Stimulated activated memory B cell treated with anti-CD40 and anti-IgM and Interleukin-4, amounts not matched to agents 10 μg/mL and 1 μg/mL and 100 μg/mL, for 72 hours (primary cell): ENCODE results near the gene CHTF18.
"Not testable (repeated sequence)": the region's sequence is repeated elsewhere in the genome, so short reads cannot be mapped to it uniquely, and the experiment has no call there.

Source experiments
- ATAC-seq: fragments of 150-1000 bp; cut with Tn5 transposase; 2 replicates; pipeline ENCODE4 v1.10.0; 2021
- H3K27ac Mint-ChIP-seq: one replicate; pipeline ENCODE4 v1.8.0; 2022; ENCODE audit warnings: mild to moderate bottlenecking, mixed read lengths
- H3K27me3 Mint-ChIP-seq: one replicate; pipeline ENCODE4 v1.8.0; 2022; ENCODE audit warnings: mixed read lengths
- H3K36me3 Mint-ChIP-seq: one replicate; pipeline ENCODE4 v1.8.0; 2022; ENCODE audit warnings: mixed read lengths
- H3K4me1 Mint-ChIP-seq: one replicate; pipeline ENCODE4 v1.8.0; 2022; ENCODE audit warnings: mixed read lengths
- H3K4me3 Mint-ChIP-seq: one replicate; pipeline ENCODE4 v1.8.0; 2022; ENCODE audit warnings: mild to moderate bottlenecking, moderate library complexity, mixed read lengths
- H3K9me3 Mint-ChIP-seq: one replicate; pipeline ENCODE4 v1.8.0; 2022; ENCODE audit warnings: mixed read lengths

The CHTF18 gene

GRCh38 chr16:766008-766819 lies 22.2 kb upstream of the CHTF18 start:
- H3K27ac Mint-ChIP-seq = no peak overlapping the region
- H3K9me3 Mint-ChIP-seq = no peaks in the 10 kb centered on the region
- H3K36me3 Mint-ChIP-seq = no peaks in the 10 kb centered on the region
- no peak overlapping the region for H3K4me3 Mint-ChIP-seq
- H3K27me3 Mint-ChIP-seq = peaks cover 46% of the 10 kb centered on the region
- H3K4me1 Mint-ChIP-seq = no peaks in the 10 kb centered on the region
- no peak for ATAC-seq

DNA sequence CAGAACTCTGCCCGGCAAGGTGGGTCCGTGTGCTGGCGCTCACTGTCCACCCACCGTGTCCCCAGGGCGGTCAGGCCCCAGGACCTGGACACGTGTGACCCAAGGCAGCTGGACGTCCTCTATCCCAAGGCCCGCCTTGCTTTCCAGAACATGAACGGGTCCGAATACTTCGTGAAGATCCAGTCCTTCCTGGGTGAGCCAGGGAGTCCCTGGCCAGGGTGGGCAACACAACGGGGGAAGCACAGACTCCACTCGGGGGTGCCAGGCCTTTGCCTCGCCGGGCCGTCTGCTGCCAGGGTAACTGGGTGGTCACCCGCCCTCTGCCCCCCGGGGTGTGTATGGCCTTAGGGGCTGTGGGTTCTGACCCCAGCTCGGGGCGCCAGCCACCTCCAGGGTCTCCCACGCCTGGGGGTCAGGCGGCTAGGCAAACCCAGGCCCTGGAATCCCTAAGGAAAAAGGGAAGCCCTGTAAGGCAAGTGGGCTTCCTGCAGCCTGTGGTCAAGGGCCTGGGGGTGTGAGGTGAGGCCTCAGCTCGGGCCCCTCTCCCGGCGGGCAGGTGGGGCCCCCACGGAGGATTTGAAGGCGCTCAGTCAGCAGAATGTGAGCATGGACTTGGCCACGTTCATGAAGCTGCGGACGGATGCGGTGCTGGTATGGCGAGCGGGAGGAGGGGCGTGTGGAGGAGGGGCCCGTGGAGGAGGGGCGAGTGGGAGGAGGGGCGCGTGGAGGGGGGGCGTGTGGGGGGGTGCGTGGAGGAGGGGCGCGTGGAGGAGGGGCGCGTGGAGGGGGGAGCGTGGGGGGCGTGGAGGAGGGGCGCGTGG lies 21.4 kb upstream of the CHTF18 start:
- no peaks in the 10 kb centered on the region for H3K36me3 Mint-ChIP-seq
- H3K27ac Mint-ChIP-seq = no peak overlapping the region
- no peak for ATAC-seq
- H3K27me3 Mint-ChIP-seq = peaks cover 38% of the 10 kb centered on the region
- no peak overlapping the region for H3K4me3 Mint-ChIP-seq
- H3K4me1 Mint-ChIP-seq = no peaks in the 10 kb centered on the region
- H3K9me3 Mint-ChIP-seq = no peaks in the 10 kb centered on the region

GRCh38 chr16:767743-768235 lies 20.6 kb upstream of the CHTF18 start:
- no peak overlapping the region for H3K4me3 Mint-ChIP-seq
- no peaks in the 10 kb centered on the region for H3K9me3 Mint-ChIP-seq
- H3K4me1 Mint-ChIP-seq = no peaks in the 10 kb centered on the region
- no peaks in the 10 kb centered on the region for H3K36me3 Mint-ChIP-seq
- peak; percentile 56 for ATAC-seq
- H3K27ac Mint-ChIP-seq = no peak overlapping the region
- peaks cover 30% of the 10 kb centered on the region for H3K27me3 Mint-ChIP-seq

GRCh38 chr16:768428-768827 lies 20.0 kb upstream of the CHTF18 start:
- no peaks in the 10 kb centered on the region for H3K4me1 Mint-ChIP-seq
- no peak overlapping the region for H3K27ac Mint-ChIP-seq
- no peaks in the 10 kb centered on the region for H3K36me3 Mint-ChIP-seq
- H3K9me3 Mint-ChIP-seq = no peaks in the 10 kb centered on the region
- no peak overlapping the region for H3K4me3 Mint-ChIP-seq
- peaks cover 24% of the 10 kb centered on the region for H3K27me3 Mint-ChIP-seq
- no peak for ATAC-seq

DNA sequence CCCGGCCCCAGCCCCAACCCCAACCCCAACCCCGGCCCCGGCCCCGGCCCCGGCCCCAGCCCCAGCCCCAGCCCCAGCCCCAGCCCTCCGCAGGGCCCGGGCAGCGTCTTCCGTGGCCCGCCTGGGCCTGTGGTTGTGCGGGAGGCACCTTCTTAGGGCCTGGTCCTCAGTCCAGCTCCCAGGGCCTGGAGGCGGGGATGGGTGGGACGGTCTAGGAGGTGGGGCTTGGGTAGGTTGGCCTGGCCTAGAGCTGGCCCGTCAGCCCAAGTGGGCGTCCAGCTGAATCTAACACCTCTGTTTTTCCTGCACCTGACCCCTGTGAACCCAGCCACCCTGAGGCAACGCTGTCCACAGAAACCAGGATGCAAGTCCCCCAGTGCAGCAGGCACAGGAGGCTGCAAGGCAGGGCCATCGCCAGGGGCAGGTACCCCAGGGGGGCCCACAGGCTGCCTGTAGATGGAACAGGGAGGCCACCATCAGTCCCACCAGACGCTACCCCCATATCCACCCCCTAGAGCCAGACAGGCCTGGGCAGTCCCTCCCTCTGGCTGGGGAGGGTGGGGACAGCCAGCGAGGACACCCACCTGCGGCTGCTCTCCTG lies 19.1 kb upstream of the CHTF18 start:
- H3K27ac Mint-ChIP-seq = no peak overlapping the region
- no peaks in the 10 kb centered on the region for H3K4me1 Mint-ChIP-seq
- ATAC-seq = no peak
- H3K36me3 Mint-ChIP-seq = no peaks in the 10 kb centered on the region
- H3K27me3 Mint-ChIP-seq = peaks cover 15% of the 10 kb centered on the region
- H3K4me3 Mint-ChIP-seq = no peak overlapping the region
- H3K9me3 Mint-ChIP-seq = no peaks in the 10 kb centered on the region

DNA sequence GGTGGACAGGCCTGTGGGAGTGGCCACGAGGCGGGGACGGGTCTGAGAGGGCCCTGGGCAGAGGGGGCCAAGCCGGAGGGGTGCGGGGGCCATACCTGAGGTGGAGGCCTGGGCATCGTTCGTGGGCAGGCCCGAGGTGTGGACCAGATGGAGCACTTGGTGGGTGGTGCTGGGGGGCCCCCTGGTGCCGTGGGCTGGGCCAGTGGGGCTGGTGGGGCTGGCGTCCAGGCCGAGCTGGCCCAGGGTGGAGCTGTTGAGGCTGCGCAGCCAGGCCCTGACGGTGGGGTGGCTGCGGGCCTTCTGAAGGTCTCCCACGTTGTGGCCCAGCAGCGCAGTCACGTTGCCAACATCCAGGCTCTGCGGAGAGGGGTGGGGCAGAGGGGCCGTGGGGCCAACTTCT lies 18.5 kb upstream of the CHTF18 start:
- no peak for ATAC-seq
- Mint-ChIP-seq H3K27ac (no peak overlapping the region), H3K4me3 (no peak overlapping the region), H3K4me1 (no peaks in the 10 kb centered on the region), H3K9me3 (no peaks in the 10 kb centered on the region), H3K36me3 (no peaks in the 10 kb centered on the region), H3K27me3 (peaks cover 15% of the 10 kb centered on the region)

DNA sequence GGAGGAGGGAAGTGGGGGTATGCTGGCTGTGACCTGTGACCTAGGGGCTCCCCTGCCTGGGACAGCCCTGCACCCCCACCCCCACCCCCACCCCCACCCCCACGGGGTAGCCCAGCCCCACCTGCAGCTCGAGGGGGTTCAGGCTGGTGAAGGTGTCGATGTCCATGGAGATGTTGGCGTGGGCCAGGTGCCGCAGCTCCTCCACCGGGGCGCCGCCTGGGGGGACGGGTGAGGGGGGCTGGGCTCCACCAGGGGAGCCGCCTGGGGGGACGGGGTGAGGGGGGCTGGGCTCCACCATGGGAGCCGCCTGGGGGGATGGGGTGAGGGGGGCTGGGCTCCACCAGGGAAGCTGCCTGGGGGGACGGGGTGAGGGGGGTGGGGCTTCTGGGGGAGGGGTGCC lies 18.0 kb upstream of the CHTF18 start:
- no peaks in the 10 kb centered on the region for H3K9me3 Mint-ChIP-seq
- no peaks in the 10 kb centered on the region for H3K36me3 Mint-ChIP-seq
- ATAC-seq = peak; percentile 11
- no peak overlapping the region for H3K4me3 Mint-ChIP-seq
- peaks cover 15% of the 10 kb centered on the region for H3K27me3 Mint-ChIP-seq
- no peaks in the 10 kb centered on the region for H3K4me1 Mint-ChIP-seq
- H3K27ac Mint-ChIP-seq = no peak overlapping the region

DNA sequence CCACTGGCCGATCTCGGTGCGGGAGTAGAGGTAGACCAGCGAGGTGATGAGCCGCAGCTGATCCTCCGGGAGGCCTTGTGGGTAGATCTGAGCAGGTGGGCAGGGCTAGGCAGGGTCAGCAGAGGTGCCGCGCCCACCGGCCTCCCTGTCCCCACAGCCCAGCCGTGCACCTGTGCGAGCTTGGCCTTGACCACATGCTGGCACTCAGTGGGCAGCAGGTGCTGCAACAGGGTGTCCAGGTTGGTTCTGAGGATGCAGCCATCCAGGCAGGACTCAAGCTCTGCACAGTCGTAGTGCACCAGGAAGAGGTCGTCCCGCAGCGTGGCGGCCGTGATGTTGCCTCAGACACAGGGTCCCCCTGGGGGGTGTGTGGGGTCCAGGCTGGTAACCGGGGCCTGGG lies 15.5 kb upstream of the CHTF18 start:
- Mint-ChIP-seq H3K27ac (no peak overlapping the region), H3K36me3 (no peaks in the 10 kb centered on the region), H3K27me3 (no peaks in the 10 kb centered on the region), H3K4me3 (no peak overlapping the region), H3K4me1 (no peaks in the 10 kb centered on the region), H3K9me3 (no peaks in the 10 kb centered on the region)
- ATAC-seq = no peak

DNA sequence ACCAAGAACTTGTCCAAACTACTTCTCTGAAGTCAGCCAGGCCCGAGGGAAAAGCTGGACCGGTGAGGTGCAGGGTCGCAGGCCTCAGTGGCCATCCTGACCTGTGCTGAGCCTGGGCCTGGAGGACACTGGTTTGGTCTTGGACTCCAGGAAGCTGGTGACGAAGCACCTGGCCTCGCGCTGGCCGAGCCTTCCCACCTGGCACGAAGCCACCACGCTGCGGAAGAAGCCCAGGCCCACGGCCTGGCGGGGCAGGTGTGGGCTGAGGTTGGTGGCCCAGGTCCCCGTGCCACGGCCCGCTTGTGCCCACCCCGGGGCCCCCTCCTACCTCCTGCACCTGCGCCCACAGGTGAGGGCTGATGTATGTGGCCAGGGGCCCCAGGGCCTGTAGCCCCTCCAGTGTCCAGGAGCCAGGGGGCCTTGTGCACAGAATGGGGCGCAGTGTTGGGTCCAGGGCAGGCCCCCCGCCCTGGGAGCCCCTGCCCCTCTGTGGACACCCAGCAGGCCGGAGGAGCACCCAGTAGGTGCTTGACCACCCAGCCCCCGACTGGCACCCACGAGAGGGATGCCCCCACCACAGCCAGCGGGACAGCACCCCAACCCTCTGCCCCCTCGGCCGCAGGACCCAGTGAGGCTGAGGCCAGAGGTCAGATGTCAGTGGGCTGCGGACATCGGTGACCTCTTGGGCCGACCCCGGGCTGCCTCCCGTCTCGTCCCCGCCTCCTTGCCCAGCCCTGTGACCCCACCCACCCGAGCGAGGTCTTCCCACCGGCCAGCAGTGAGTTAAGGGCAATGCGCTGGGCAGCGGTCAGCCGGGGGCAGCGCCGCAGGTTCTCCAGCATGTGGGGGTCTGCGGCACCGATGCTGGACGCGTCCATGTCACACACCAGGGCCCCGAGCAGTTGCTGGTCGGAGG lies 14.1 kb upstream of the CHTF18 start:
- Mint-ChIP-seq H3K9me3 (no peaks in the 10 kb centered on the region), H3K4me1 (no peaks in the 10 kb centered on the region), H3K4me3 (no peak overlapping the region), H3K27ac (no peak overlapping the region), H3K36me3 (no peaks in the 10 kb centered on the region), H3K27me3 (no peaks in the 10 kb centered on the region)
- no peak for ATAC-seq

DNA sequence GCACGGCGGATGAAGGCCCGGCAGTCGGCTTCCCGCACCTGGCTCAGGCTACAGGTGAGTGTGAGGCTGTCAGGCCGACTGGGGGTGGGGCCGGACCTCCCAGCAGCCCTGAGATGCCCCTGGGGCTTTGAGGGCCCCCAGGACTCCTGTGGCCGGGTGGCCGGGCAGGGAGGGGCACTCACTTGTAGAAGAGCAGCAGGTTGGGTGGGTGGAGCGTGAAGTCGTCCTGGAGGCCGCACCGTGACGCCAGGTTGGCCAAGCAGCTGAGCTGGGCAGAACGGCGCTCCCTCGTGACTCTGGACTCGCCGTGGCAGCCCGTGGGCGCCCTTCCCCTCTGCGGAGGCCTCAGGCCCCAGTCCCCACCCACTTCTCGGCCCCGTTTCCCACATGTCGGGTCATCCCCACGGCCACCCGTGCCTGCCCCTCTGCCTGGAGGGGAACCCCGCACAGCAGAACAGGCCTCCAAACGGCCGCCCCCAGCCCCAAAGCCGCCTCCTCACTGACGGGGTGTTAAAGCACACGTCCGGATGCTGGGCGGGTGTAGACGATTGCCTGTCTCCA lies 13.1 kb upstream of the CHTF18 start:
- Mint-ChIP-seq H3K9me3 (no peaks in the 10 kb centered on the region), H3K4me3 (no peak overlapping the region), H3K27me3 (peaks cover 5% of the 10 kb centered on the region), H3K36me3 (no peaks in the 10 kb centered on the region), H3K4me1 (no peaks in the 10 kb centered on the region), H3K27ac (no peak overlapping the region)
- no peak for ATAC-seq

DNA sequence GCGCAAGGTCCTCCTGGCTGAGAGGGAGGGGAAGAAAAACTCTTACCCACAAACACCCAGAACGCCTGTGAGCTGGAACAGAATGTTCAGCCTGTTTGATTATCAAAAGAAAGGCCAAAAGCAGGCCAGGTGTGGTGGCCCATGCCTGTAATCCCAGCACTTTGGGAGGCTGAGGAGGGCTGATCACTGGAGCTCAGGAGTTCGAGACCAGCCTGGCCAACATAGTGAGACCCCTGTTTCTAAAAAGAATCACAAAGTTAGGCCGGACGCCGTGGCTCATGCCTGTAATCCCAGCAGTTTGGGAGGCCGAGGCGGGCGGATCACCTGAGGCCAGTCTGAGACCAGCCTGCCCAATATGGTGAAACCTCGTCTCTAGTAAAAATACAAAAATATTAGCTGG lies 12.1 kb upstream of the CHTF18 start:
- H3K9me3 Mint-ChIP-seq, H3K4me1 Mint-ChIP-seq, H3K36me3 Mint-ChIP-seq, H3K4me3 Mint-ChIP-seq, H3K27ac Mint-ChIP-seq, ATAC-seq: not testable (repeated sequence)
- H3K27me3 Mint-ChIP-seq = peaks cover 14% of the 10 kb centered on the region

DNA sequence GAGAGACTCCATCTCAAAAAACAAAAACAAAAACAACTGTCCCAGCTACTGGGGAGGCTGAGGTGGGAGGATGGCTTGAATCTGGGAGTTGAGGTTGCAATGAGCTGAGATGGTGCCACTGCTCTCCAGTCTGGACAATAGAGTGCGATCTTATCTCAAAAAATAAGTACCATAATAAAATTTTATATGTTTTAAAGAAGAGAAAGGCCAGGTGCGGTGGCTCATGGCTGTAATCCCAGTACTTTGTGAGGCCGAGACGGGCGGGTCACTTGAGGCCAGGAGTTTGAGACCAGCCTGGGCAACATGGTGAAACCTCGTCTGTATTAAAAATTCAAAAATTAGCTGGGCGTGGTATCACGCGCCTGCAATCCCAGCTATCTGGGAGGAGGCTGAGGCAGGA lies 11.6 kb upstream of the CHTF18 start:
- no peaks in the 10 kb centered on the region for H3K36me3 Mint-ChIP-seq
- H3K27ac Mint-ChIP-seq = no peak overlapping the region
- H3K27me3 Mint-ChIP-seq = peaks cover 18% of the 10 kb centered on the region
- H3K4me3 Mint-ChIP-seq = no peak overlapping the region
- ATAC-seq = no peak
- H3K9me3 Mint-ChIP-seq = no peaks in the 10 kb centered on the region
- no peaks in the 10 kb centered on the region for H3K4me1 Mint-ChIP-seq

DNA sequence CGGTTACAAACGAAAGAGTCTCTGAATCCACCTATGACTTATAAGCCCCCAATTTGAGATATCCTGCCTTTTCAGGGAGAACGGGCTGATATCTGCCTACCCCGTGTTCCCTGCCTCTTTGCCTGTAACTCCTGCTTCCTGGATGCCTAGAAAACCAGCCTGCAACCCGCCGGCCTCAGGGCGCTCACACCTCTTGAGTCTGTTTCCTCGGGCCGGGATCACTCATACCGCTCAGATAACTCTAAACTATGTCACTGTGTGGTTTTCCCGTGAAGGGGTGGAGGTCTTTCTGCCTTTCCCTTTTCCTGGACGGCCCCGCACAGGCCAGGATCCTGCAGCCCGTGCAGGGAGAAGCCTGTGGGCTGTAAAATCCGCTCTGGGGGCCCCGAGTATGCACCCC lies 10.6 kb upstream of the CHTF18 start:
- no peak for ATAC-seq
- Mint-ChIP-seq H3K27ac (no peak overlapping the region), H3K36me3 (no peaks in the 10 kb centered on the region), H3K27me3 (peaks cover 27% of the 10 kb centered on the region), H3K9me3 (no peaks in the 10 kb centered on the region), H3K4me1 (no peaks in the 10 kb centered on the region), H3K4me3 (no peak overlapping the region)

- Mint-ChIP-seq H3K27me3 (peaks cover 33% of the 10 kb centered on the region), H3K4me1 (peaks cover 6% of the 10 kb centered on the region), H3K36me3 (no peaks in the 10 kb centered on the region), H3K27ac (no peak overlapping the region), H3K9me3 (no peaks in the 10 kb centered on the region), H3K4me3 (no peak overlapping the region)
- no peak for ATAC-seq
Measured at GRCh38 chr16:778447-778846, 10.0 kb upstream of the CHTF18 start.
